ENCODE results near the gene ZNF786. TPM values are rescaled to one million over a fixed set of nuclear protein-coding genes. Genes with fewer than 3 reads are reported as not detected.

ZNF786 gene
- total and polyA plus RNA-seq, 9 of the 15 experiments (the other 6 are each of a cell fraction or from before 2014, with no cell fraction given) = 0.31 to 5.4 (median 3.0) TPM

- TF ChIP-seq ZBTB11 (CRISPR knock-in tag; IDR thresholded peaks at IDR 0.05) (0 out of 6 replicates have a peak, but pooled peaks of 1 of the 3 experiments have one; percentile 31), ZBTB8A (IDR thresholded peaks at IDR 0.05; ENCODE audit: partially characterized antibody) (no peak), ZBTB9 (CRISPR knock-in tag; IDR thresholded peaks at IDR 0.05) (peak; percentile 87), KLF10 (CRISPR knock-in tag; IDR thresholded peaks at IDR 0.05) (no peak), EP300 (IDR thresholded peaks at IDR 0.05; ENCODE audit: low read length) (peak; percentile 39; the same call in 1 of the 2 replicates), ZNF655 (CRISPR knock-in tag; IDR thresholded peaks at IDR 0.05) (no peak), ZNF561 (CRISPR knock-in tag; conservative IDR thresholded peaks at IDR 0.05) (no peak), ZNF274 (IDR thresholded peaks at IDR 0.05; ENCODE audit: borderline replicate concordance, low read depth, low read length) (no peak), KHSRP (IDR thresholded peaks at IDR 0.05) (no peak), ZNF785 (CRISPR knock-in tag; IDR thresholded peaks at IDR 0.05) (no peak), ZNF436 (CRISPR knock-in tag; IDR thresholded peaks at IDR 0.05) (peak; percentile 39; the same call in 1 of the 2 replicates), TBP (optimal IDR thresholded peaks at IDR 0.05; ENCODE audit: low read depth, low read length) (peak; percentile 96), YBX1 (IDR thresholded peaks at IDR 0.05) (no peak), RHOXF2B (CRISPR knock-in tag; conservative IDR thresholded peaks at IDR 0.05) (0 out of 2 replicates have a peak, but pooled peaks have one; percentile 2), ZNF551 (CRISPR knock-in tag; IDR thresholded peaks at IDR 0.05) (no peak), TCF7 (IDR thresholded peaks at IDR 0.05; ENCODE audit: borderline replicate concordance) (peak; percentile 74; the same call in 1 of the 2 replicates), OTX1 (CRISPR knock-in tag; IDR thresholded peaks at IDR 0.05) (peak; percentile 80), ZNF23 (CRISPR knock-in tag; IDR thresholded peaks at IDR 0.05) (no peak), SRSF1 (IDR thresholded peaks at IDR 0.05; ENCODE audit: low read depth, low read length) (no peak), NFXL1 (CRISPR knock-in tag; IDR thresholded peaks at IDR 0.05) (no peak), ADNP (tag; IDR thresholded peaks at IDR 0.05) (no peak; the same call in 1 of the 2 replicates), SRF (CRISPR knock-in tag; IDR thresholded peaks at IDR 0.05) (no peak), RBM15 (IDR thresholded peaks at IDR 0.05; ENCODE audit: insufficient read depth, low read length) (peak; percentile 87; the same call in 1 of the 2 replicates), PHF20 (IDR thresholded peaks at IDR 0.05; ENCODE audit: partially characterized antibody) (peak; percentile 96)
These were observed 35.5 kb upstream of the ZNF786 start, which contains the start of gene ZNF425 (continued) for GRCh38 chr7:149125863-149126661.
